Measurements from ENCODE around the gene LHX3.
"Not testable (repeated sequence)": the region's sequence is repeated elsewhere in the genome, so short reads cannot be mapped to it uniquely, and the experiment has no call there.

The LHX3 gene

DNA sequence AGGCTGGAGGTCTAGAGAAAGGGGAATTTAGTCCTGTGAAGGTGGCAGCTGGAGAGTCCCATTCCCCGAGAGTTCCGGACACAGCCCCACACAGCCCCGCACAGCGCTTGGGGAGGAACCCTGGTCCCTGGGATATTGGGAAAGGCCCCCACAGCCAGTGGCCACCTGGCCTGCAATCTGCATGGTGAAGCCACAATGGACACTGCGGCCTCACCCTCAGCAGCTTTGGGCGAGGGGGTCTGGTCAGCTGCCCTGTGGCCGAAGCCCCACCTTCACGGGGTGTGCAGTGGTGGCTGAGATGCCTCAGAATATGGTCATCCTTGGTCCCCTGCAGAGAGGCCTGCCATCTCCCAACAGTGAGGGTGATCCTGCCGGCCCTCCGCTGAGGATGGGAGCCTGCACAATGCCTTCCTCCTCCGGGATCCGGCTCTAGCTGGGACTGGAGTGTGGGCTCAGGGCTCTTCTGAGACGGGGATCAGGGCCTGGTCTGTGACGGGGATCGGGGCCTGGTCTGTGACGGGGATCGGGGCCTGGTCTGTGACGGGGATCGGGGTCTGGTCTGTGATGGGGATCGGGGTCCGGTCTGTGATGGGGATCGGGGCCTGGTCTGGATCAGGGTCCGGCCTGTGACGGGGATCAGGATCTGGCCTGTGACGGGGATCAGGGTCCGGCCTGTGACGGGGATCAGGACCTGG, 52.9 kb downstream of the LHX3 start:
- DNase-seq (ENCODE audit: low read depth), result no peak
- TF ChIP-seq MYC (IDR thresholded peaks at IDR 0.05; ENCODE audit: low read depth, low read length) (no peak), POLR2A (IDR thresholded peaks at IDR 0.05; ENCODE audit: extremely low read depth, insufficient read length) (no peak)
- TF ChIP-seq, protein P1, sequence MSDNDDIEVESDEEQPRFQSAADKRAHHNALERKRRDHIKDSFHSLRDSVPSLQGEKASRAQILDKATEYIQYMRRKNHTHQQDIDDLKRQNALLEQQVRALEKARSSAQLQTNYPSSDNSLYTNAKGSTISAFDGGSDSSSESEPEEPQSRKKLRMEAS (IDR thresholded peaks at IDR 0.05; ENCODE audit: low read depth, low read length), result no peak
- TF ChIP-seq, protein P2, sequence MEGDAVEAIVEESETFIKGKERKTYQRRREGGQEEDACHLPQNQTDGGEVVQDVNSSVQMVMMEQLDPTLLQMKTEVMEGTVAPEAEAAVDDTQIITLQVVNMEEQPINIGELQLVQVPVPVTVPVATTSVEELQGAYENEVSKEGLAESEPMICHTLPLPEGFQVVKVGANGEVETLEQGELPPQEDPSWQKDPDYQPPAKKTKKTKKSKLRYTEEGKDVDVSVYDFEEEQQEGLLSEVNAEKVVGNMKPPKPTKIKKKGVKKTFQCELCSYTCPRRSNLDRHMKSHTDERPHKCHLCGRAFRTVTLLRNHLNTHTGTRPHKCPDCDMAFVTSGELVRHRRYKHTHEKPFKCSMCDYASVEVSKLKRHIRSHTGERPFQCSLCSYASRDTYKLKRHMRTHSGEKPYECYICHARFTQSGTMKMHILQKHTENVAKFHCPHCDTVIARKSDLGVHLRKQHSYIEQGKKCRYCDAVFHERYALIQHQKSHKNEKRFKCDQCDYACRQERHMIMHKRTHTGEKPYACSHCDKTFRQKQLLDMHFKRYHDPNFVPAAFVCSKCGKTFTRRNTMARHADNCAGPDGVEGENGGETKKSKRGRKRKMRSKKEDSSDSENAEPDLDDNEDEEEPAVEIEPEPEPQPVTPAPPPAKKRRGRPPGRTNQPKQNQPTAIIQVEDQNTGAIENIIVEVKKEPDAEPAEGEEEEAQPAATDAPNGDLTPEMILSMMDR (IDR thresholded peaks at IDR 0.05; ENCODE audit: low read depth, low read length), result no peak
- no peak overlapping the region for H3K4me3 ChIP-seq (ENCODE audit: low read depth, low read length)

DNA sequence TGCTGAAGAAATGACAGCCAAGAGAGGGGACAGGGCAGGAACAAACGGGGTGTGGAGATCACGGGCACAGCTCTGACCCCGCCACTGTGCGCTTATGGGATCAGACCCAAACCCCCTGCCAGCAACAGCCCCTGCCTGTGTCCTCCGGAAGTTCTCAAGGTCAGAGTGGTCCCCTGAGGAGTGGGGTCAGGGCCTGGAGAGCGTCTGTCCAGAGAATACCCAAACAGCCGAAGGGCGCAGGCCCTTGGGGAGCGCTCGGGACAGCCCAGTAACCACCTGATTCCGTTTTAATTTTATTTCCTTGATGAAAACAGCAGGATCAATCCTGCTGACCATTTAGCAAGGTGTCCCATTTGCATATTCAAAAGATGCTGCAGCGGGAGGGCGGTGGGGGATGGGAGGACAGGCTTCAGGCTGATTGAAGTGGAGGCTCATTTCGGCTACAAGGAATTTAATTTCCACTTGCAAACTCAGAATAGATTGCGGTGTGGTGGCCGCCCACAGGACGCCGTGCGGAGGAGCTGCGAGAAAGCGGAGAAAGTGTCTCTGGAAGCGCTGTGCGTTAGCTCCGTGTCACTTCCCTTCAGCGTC, 53.6 kb downstream of the LHX3 start:
- no peak for TF ChIP-seq MYC (IDR thresholded peaks at IDR 0.05; ENCODE audit: low read depth, low read length)
- TF ChIP-seq POLR2A (IDR thresholded peaks at IDR 0.05; ENCODE audit: extremely low read depth, insufficient read length), result no peak
- TF ChIP-seq, protein P1 (IDR thresholded peaks at IDR 0.05; ENCODE audit: low read depth, low read length), result no peak
- TF ChIP-seq, protein P2 (IDR thresholded peaks at IDR 0.05; ENCODE audit: low read depth, low read length), result no peak
- no peak for DNase-seq (ENCODE audit: low read depth)
- no peak overlapping the region for H3K4me3 ChIP-seq (ENCODE audit: low read depth, low read length)

DNA sequence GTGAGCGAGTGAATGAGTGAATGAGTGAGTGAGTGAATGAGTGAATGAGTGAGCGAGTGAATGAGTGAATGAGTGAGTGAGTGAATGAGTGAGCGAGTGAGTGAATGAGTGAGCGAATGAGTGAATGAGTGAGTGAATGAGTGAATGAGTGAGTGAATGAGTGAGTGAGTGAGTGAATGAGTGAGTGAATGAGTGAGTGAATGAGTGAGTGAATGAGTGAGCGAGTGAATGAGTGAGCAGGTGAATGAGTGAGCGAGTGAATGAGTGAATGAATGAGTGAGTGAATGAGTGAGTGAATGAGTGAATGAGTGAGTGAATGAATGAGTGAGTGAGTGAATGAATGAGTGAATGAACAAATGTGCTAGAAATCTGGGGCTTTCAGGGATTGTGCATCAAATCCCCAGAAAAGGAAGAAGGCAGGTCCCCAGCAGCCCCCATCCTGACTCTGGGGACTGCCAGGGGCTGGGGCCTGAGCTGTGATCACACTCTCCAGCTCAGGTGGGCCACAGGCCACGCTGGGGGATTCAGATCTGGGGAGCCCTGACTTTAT, 54.2 kb downstream of the LHX3 start:
- H3K4me3 ChIP-seq (ENCODE audit: low read depth, low read length), result not testable (repeated sequence)

DNA sequence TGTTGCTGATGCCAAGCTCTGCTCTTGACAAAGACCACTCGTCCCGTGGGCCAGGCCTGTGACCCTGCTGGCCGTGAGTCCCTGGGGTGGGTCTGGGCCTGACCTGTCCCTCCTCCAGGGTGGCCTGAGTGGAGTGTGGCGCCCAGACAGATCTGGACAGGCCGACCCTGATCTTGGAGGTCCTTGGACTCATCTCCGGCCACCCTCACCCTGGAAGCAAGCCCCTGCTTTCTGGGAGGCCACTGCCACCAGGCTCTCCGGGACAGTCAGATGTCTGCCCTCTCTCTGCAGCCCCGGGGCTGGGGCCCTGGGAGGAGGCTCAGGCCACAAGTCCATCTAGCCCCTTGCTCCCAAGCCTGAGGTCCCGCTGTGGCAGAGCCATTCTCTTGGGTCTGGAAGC, 55.1 kb downstream of the LHX3 start:
- no peak for TF ChIP-seq MYC (IDR thresholded peaks at IDR 0.05; ENCODE audit: low read depth, low read length)
- TF ChIP-seq, protein P2 (IDR thresholded peaks at IDR 0.05; ENCODE audit: low read depth, low read length), result no peak
- TF ChIP-seq, protein P1 (IDR thresholded peaks at IDR 0.05; ENCODE audit: low read depth, low read length), result no peak
- TF ChIP-seq POLR2A (IDR thresholded peaks at IDR 0.05; ENCODE audit: extremely low read depth, insufficient read length), result no peak
- H3K4me3 ChIP-seq (ENCODE audit: low read depth, low read length), result no peak overlapping the region
- no peak for DNase-seq (ENCODE audit: low read depth)

More for the DNA sequence above, 54.2 kb downstream of the LHX3 start:
- DNase-seq (ENCODE audit: low read depth), result not testable (repeated sequence)

DNA sequence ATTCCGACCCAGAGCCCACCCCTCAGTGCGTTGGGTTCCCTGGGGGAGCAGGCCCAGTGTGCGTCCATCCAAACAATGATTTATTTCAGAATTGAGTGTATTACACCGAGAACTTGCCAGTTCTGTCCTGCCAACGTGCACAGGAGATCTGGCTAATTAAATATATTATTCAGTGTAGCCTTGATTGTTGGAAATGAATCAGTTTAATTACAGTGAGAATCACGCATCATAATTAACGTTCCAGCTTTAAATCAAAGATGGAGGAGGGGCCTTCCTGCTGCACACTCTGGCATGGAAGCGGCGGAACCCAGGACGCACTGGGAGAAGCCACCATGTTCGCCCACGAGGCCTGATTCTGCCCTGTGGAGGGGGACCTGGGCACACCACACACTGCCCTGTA, 55.6 kb downstream of the LHX3 start:
- no peak for DNase-seq (ENCODE audit: low read depth)
- H3K4me3 ChIP-seq (ENCODE audit: low read depth, low read length), result no peak overlapping the region
- TF ChIP-seq POLR2A (IDR thresholded peaks at IDR 0.05; ENCODE audit: extremely low read depth, insufficient read length) (no peak), MYC (IDR thresholded peaks at IDR 0.05; ENCODE audit: low read depth, low read length) (no peak)
- TF ChIP-seq, protein P1 (IDR thresholded peaks at IDR 0.05; ENCODE audit: low read depth, low read length), result no peak
- TF ChIP-seq, protein P2 (IDR thresholded peaks at IDR 0.05; ENCODE audit: low read depth, low read length), result no peak

DNA sequence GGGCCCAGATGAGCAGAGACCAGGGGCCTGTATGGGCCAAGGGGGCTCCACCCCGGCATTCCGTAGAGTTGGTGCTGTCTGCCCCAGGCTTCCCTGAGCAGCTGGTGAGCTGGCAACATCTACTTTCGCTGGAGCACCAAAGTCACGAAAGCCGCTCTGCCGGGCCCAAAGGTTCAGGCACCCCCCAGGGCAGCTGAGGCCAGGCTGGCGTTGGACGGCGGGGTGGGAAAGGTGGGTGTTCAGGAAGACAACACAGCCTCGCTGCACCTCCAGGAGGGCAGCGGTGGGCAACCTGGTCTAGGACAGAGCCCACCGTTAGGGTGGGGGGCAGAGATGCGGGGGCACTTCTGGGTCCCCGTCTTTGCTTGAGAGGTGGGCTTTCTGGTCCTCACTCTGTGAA, 56.2 kb downstream of the LHX3 start:
- TF ChIP-seq MYC (IDR thresholded peaks at IDR 0.05; ENCODE audit: low read depth, low read length) (no peak), POLR2A (IDR thresholded peaks at IDR 0.05; ENCODE audit: extremely low read depth, insufficient read length) (no peak)
- TF ChIP-seq, protein P1 (IDR thresholded peaks at IDR 0.05; ENCODE audit: low read depth, low read length), result no peak
- TF ChIP-seq, protein P2 (IDR thresholded peaks at IDR 0.05; ENCODE audit: low read depth, low read length), result no peak
- H3K4me3 ChIP-seq (ENCODE audit: low read depth, low read length), result no peak overlapping the region
- no peak for DNase-seq (ENCODE audit: low read depth)

Measured in NB4 (cell line).